LoVo (cell line): ENCODE measurements around the gene BICD1.
"Not testable (repeated sequence)": the region's sequence is repeated elsewhere in the genome, so short reads cannot be mapped to it uniquely, and the experiment has no call there.

ENCODE experiments used
- DNase-seq: peaks from one replicate; pipeline ENCODE4 v3.0.0-alpha.2; 2016; ENCODE audit warnings: low spot score

Gene BICD1

GRCh38 chr12:32146074-32146873 is 39.6 kb downstream of the BICD1 start:
- DNase-seq: no peak

GRCh38 chr12:32148372-32148771 is 41.7 kb downstream of the BICD1 start:
- no peak for DNase-seq

- no peak for DNase-seq
Measured at GRCh38 chr12:32149489-32149888, 42.8 kb downstream of the BICD1 start.

- no peak for DNase-seq
Measured at GRCh38 chr12:32151086-32151485, 44.4 kb downstream of the BICD1 start.

GRCh38 chr12:32151552-32151951 is 44.9 kb downstream of the BICD1 start:
- no peak for DNase-seq

- no peak for DNase-seq
Measured at GRCh38 chr12:32155041-32155440, 48.4 kb downstream of the BICD1 start.

- DNase-seq: no peak
Measured at GRCh38 chr12:32155961-32156529, 49.4 kb downstream of the BICD1 start.

- DNase-seq: no peak
Measured at GRCh38 chr12:32158525-32158924, 51.9 kb downstream of the BICD1 start.

- DNase-seq: no peak
Measured at GRCh38 chr12:32159381-32159780, 52.7 kb downstream of the BICD1 start.

GRCh38 chr12:32159925-32160324 is 53.3 kb downstream of the BICD1 start:
- no peak for DNase-seq

- no peak for DNase-seq
Measured at GRCh38 chr12:32161058-32161457, 54.4 kb downstream of the BICD1 start.

- DNase-seq: no peak
Measured at GRCh38 chr12:32163596-32163995, 56.9 kb downstream of the BICD1 start.

GRCh38 chr12:32166510-32166909 is 59.9 kb downstream of the BICD1 start:
- no peak for DNase-seq

GRCh38 chr12:32170437-32170998 is 63.9 kb downstream of the BICD1 start:
- DNase-seq: no peak

GRCh38 chr12:32171211-32171610 is 64.6 kb downstream of the BICD1 start:
- DNase-seq: no peak

GRCh38 chr12:32176606-32177005 is 70.0 kb downstream of the BICD1 start:
- DNase-seq: no peak

GRCh38 chr12:32178341-32179010 is 71.8 kb downstream of the BICD1 start:
- DNase-seq: no peak

GRCh38 chr12:32179011-32179395 is 72.4 kb downstream of the BICD1 start:
- DNase-seq: no peak

- no peak for DNase-seq
Measured at GRCh38 chr12:32181498-32182175, 75.0 kb downstream of the BICD1 start.

- DNase-seq: no peak
Measured at GRCh38 chr12:32183650-32184049, 77.0 kb downstream of the BICD1 start.

GRCh38 chr12:32187127-32187526 is 80.5 kb downstream of the BICD1 start:
- not testable (repeated sequence) for DNase-seq

GRCh38 chr12:32191445-32191844 is 84.8 kb downstream of the BICD1 start:
- DNase-seq: no peak
